ENCODE measurements around the gene TJP1. TPM values are rescaled to one million over a fixed set of nuclear protein-coding genes. Genes with fewer than 3 reads are reported as not detected.

The TJP1 gene
- total and polyA plus RNA-seq, 9 of the 15 experiments (the other 6 are each of a cell fraction or from before 2014, with no cell fraction given) = 9.1 to 39.3 (median 28.0) TPM

DNA sequence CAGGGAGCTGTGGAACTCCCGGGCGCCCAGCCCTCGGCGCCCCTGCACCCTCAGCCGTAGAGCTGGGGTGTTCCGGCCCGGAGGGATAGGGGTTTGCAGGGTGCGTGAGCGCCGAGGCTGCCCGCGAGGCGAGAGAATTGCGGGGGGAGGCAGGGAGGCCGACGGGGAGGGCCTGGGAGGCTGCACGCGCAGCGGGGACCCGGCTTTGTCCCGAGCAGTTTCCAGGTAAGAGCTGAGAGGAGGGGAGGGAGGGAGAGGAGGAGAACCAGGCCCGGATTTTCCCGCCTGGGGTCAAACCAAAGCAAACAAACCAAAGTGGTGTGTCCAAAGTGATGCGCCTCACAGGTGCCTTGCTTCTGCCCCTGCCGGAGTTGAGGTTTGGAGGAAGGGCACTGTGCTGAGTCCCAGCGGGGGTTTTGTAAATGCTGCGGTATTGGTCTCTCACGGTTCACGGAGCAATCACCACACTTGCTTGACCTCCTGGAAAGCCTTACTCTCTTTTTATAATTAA, 146.4 kb downstream of the TJP1 start (continued):
- TF ChIP-seq, protein P1, sequence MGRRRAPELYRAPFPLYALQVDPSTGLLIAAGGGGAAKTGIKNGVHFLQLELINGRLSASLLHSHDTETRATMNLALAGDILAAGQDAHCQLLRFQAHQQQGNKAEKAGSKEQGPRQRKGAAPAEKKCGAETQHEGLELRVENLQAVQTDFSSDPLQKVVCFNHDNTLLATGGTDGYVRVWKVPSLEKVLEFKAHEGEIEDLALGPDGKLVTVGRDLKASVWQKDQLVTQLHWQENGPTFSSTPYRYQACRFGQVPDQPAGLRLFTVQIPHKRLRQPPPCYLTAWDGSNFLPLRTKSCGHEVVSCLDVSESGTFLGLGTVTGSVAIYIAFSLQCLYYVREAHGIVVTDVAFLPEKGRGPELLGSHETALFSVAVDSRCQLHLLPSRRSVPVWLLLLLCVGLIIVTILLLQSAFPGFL (CRISPR knock-in tag; IDR thresholded peaks at IDR 0.05) = no peak
- TF ChIP-seq RAD21 (CRISPR knock-in tag; conservative IDR thresholded peaks at IDR 0.05 in 1 of 2, IDR thresholded peaks at IDR 0.05 in 1 of 2) = no peak
- no peak for TF ChIP-seq ATF7 (IDR thresholded peaks at IDR 0.05)
- TF ChIP-seq, protein P2, sequence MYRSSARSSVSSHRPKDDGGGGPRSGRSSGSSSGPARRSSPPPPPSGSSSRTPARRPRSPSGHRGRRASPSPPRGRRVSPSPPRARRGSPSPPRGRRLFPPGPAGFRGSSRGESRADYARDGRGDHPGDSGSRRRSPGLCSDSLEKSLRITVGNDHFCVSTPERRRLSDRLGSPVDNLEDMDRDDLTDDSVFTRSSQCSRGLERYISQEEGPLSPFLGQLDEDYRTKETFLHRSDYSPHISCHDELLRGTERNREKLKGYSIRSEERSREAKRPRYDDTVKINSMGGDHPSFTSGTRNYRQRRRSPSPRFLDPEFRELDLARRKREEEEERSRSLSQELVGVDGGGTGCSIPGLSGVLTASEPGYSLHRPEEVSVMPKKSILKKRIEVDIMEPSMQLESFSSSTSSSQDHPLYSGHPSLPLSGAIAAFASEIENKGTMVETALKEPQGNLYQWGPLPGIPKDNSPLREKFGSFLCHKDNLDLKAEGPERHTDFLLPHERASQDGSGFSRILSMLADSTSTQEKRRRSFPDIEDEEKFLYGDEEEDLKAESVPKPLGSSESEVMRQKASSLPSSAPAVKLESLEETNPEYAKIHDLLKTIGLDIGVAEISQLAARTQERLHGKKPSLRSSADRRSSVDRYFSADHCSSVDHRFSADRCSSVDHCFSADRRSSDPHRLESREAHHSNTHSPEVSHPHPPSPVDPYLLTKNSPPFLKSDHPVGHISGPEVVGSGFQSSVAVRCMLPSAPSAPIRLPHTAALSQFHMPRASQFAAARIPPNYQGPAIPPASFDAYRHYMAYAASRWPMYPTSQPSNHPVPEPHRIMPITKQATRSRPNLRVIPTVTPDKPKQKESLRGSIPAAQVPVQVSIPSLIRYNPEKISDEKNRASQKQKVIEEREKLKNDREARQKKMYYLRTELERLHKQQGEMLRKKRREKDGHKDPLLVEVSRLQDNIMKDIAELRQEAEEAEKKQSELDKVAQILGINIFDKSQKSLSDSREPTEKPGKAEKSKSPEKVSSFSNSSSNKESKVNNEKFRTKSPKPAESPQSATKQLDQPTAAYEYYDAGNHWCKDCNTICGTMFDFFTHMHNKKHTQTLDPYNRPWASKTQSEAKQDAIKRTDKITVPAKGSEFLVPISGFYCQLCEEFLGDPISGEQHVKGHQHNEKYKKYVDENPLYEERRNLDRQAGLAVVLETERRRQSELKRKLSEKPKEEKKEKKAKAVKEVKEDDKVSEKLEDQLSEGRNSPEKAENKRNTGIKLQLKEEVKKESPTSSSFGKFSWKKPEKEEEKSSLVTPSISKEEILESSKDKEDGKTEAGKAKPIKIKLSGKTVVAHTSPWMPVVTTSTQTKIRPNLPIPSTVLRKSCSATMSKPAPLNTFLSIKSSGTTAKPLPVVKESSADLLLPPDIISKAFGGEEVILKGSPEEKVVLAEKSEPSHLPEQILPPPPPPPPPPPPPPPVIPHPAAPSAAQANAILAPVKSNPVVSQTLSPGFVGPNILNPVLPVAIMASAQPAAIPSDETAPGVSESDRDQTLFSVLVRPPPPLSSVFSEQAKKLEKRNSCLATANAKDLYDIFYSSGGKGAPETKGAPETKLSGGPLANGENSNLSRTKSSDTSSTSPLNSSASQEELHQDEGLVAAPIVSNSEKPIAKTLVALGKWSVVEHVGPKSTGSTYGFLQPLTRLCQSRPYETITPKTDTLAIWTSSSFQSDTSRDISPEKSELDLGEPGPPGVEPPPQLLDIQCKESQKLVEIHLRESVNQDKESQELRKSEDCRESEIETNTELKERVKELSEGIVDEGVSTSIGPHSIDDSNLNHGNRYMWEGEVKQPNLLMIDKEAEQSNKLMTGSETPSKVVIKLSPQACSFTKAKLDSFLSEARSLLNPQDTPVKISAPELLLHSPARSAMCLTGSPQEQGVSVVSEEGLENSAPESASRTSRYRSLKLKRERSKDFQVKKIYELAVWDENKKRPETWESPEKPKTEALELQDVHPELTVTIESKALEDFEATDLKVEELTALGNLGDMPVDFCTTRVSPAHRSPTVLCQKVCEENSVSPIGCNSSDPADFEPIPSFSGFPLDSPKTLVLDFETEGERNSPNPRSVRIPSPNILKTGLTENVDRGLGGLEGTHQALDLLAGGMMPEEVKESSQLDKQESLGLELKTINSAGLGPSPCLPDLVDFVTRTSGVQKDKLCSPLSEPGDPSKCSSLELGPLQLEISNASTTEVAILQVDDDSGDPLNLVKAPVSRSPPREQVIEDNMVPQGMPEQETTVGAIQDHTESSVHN (IDR thresholded peaks at IDR 0.05; ENCODE audit: borderline replicate concordance in 1 of 2, low read depth in 1 of 2) = no peak
- TF ChIP-seq GTF2E2 (tag; IDR thresholded peaks at IDR 0.05) = no peak
- TF ChIP-seq, protein P3, sequence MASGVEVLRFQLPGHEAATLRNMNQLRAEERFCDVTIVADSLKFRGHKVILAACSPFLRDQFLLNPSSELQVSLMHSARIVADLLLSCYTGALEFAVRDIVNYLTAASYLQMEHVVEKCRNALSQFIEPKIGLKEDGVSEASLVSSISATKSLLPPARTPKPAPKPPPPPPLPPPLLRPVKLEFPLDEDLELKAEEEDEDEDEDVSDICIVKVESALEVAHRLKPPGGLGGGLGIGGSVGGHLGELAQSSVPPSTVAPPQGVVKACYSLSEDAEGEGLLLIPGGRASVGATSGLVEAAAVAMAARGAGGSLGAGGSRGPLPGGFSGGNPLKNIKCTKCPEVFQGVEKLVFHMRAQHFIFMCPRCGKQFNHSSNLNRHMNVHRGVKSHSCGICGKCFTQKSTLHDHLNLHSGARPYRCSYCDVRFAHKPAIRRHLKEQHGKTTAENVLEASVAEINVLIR (CRISPR knock-in tag; IDR thresholded peaks at IDR 0.05) = no peak
